Measurements from ENCODE around the gene TMEM167B.
A peak's percentile ranks its signal among the peaks of the same experiment; 100 is the strongest.

The TMEM167B gene

DNA sequence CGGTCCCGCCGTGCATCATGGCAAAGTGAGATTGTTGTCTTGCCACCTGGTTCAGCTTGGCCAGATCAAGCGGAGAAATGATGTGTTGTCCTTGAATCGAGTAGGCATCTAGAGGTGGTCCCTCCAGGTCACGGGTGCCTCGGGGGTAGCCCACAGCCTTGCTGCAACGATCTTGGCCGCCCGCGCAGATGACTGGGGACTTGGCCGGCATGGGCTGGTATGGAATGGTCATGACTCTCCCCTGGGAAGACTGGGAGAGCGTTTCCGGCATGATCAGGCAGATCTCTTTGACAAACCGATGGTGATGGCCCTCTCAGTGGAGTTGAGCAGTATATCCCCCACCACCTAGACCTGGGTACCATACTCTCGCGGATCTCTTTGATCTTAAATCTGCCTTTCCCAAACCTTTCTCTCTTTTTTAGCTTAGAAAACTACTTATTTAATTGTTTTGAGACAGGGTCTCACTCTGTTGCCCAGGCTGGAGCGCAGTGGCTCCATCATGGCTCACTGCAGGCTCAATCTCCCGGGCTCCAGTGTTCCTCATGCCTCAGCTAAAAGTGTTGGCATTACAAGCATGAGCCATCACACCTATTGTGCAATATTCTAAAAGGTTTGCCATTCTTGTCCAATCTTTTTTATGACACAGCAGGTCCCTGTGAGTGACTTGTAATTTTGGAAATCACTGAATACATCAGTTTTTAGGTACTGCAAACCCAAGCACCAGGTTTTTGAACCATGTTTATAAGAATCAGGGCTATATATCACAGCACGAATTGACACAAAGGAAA is 14.0 kb downstream of the TMEM167B start:
- H3K4me3 ChIP-seq (replicated peaks in 1 of 2; ENCODE audit: low read depth in 2 of 2, low read length in 2 of 2), result no peak overlapping the region
- TF ChIP-seq, protein P1, sequence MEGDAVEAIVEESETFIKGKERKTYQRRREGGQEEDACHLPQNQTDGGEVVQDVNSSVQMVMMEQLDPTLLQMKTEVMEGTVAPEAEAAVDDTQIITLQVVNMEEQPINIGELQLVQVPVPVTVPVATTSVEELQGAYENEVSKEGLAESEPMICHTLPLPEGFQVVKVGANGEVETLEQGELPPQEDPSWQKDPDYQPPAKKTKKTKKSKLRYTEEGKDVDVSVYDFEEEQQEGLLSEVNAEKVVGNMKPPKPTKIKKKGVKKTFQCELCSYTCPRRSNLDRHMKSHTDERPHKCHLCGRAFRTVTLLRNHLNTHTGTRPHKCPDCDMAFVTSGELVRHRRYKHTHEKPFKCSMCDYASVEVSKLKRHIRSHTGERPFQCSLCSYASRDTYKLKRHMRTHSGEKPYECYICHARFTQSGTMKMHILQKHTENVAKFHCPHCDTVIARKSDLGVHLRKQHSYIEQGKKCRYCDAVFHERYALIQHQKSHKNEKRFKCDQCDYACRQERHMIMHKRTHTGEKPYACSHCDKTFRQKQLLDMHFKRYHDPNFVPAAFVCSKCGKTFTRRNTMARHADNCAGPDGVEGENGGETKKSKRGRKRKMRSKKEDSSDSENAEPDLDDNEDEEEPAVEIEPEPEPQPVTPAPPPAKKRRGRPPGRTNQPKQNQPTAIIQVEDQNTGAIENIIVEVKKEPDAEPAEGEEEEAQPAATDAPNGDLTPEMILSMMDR (IDR thresholded peaks at IDR 0.05; ENCODE audit: low read depth, low read length), result no peak
- peak; percentile 21 to 46 for DNase-seq (ENCODE audit: low read depth in 2 of 2)

DNA sequence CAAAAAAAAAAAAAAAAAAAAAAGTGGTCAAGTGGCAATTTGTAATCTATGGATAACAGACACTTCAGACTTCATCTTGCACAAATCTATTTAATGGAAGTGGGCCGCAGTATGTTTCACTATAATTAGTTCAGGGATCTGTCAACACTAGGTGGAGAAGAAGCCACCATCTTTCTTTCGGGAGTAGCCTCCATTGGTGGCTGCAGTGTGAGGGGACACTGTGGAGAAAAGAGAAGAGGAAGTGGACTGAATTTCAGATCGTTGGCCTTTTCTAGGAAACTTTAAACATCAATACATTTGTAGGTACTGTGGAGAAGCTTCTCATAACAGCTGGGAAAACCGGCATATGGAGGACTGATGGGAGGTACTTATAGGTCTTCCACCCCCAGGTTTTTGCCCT is 15.3 kb downstream of the TMEM167B start:
- TF ChIP-seq, protein P1 (IDR thresholded peaks at IDR 0.05; ENCODE audit: low read depth, low read length), result no peak
- H3K4me3 ChIP-seq (replicated peaks in 1 of 2; ENCODE audit: low read depth in 2 of 2, low read length in 2 of 2), result no peak overlapping the region

DNA sequence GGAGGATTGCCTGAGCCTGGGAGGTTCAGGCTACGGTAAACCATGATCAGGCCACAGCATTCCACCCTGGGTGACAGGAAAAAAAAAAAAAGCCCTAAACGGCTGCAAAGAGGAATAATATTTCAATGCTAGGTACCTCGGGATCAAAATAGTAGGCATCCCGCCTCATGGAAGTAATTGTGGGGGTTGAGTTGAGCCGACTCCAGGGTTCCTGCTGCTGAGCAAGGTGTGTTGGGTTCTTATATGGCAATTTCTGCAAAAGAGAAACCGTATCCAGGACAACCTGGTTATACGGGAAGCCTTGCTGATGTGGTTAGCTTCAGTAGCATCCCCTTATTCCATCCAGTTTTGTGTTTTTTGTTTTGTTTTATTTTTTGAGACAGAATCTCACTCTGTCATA is 17.2 kb downstream of the TMEM167B start:
- DNase-seq (ENCODE audit: low read depth in 2 of 2), result no peak
- no peak overlapping the region for H3K4me3 ChIP-seq (replicated peaks in 1 of 2; ENCODE audit: low read depth in 2 of 2, low read length in 2 of 2)
- TF ChIP-seq, protein P1 (IDR thresholded peaks at IDR 0.05; ENCODE audit: low read depth, low read length), result no peak

More for the DNA sequence above, 15.3 kb downstream of the TMEM167B start:
- DNase-seq (ENCODE audit: low read depth in 2 of 2), result no peak

- H3K4me3 ChIP-seq (replicated peaks in 1 of 2; ENCODE audit: low read depth in 2 of 2, low read length in 2 of 2), result no peak overlapping the region
- no peak for DNase-seq (ENCODE audit: low read depth in 2 of 2)
- TF ChIP-seq, protein P1 (IDR thresholded peaks at IDR 0.05; ENCODE audit: low read depth, low read length), result no peak
Measured at GRCh38 chr1:109109906-109110305, 19.3 kb downstream of the TMEM167B start.

GRCh38 chr1:109111386-109112055 is 21.0 kb downstream of the TMEM167B start:
- TF ChIP-seq, protein P1 (IDR thresholded peaks at IDR 0.05; ENCODE audit: low read depth, low read length), result no peak
- H3K4me3 ChIP-seq (replicated peaks in 1 of 2; ENCODE audit: low read depth in 2 of 2, low read length in 2 of 2), result no peak overlapping the region
- DNase-seq (ENCODE audit: low read depth in 2 of 2), result peak in 1 of 2 donors; percentile 9

- no peak overlapping the region for H3K4me3 ChIP-seq (replicated peaks in 1 of 2; ENCODE audit: low read depth in 2 of 2, low read length in 2 of 2)
- TF ChIP-seq, protein P1 (IDR thresholded peaks at IDR 0.05; ENCODE audit: low read depth, low read length), result peak; percentile 34
- peak; percentile 54 to 59 for DNase-seq (ENCODE audit: low read depth in 2 of 2)
Measured at GRCh38 chr1:109112056-109112651, 21.6 kb downstream of the TMEM167B start.
